RWPE2 (cell line): Measurements from ENCODE around the gene PRR22.

ENCODE experiments used
- ATAC-seq: fragments of 200-7000 bp; cut with Tn5 transposase; 3 replicates; pipeline ENCODE4 v1.9.1; 2021; ENCODE audit warnings: low read depth
- DNase-seq: peaks from one replicate; pipeline ENCODE4 v3.0.0-alpha.2; 2020; ENCODE audit warnings: low spot score
- H3K27ac ChIP-seq: fragments of 450-650 bp; 2 replicates; pipeline ENCODE4 v1.5.1; 2017; ENCODE audit warnings: mild to moderate bottlenecking; ENCODE audit not compliant: poor library complexity, severe bottlenecking
- H3K27me3 ChIP-seq: fragments of 250-450 bp; sonication (Bioruptor Pico); 2 replicates; pipeline ENCODE4 v1.5.1; 2021; ENCODE audit warnings: mild to moderate bottlenecking, moderate library complexity; ENCODE audit not compliant: insufficient read depth, poor library complexity, severe bottlenecking
- H3K36me3 ChIP-seq: fragments of 250-450 bp; sonication (Bioruptor Pico); 2 replicates; pipeline ENCODE4 v1.5.1; 2020; ENCODE audit warnings: low read depth, mild to moderate bottlenecking, moderate library complexity
- H3K4me1 ChIP-seq: fragments of 250-450 bp; sonication (Bioruptor Pico); 2 replicates; pipeline ENCODE4 v1.5.1; 2021; ENCODE audit warnings: mild to moderate bottlenecking, moderate library complexity; ENCODE audit not compliant: insufficient read depth, poor library complexity, severe bottlenecking
- H3K4me3 ChIP-seq: fragments of 250-450 bp; sonication (Bioruptor Pico); 2 replicates; pipeline ENCODE4 v1.5.1; 2021; ENCODE audit warnings: mild to moderate bottlenecking, moderate library complexity; ENCODE audit not compliant: severe bottlenecking
- H3K9me3 ChIP-seq: fragments of 250-450 bp; sonication (Bioruptor Pico); 2 replicates; pipeline ENCODE4 v1.5.1; 2021; ENCODE audit warnings: mild to moderate bottlenecking, moderate library complexity; ENCODE audit not compliant: severe bottlenecking
- CTCF ChIP-seq: fragments of 450-650 bp; IDR thresholded peaks from one replicate; pipeline ENCODE4 v1.5.1; 2017; ENCODE audit warnings: mild to moderate bottlenecking, moderate library complexity; ENCODE audit not compliant: poor library complexity, severe bottlenecking

The PRR22 gene

GRCh38 chr19:5822181-5822844, 37.8 kb upstream of the PRR22 start:
- Histone ChIP-seq H3K4me3 (no peak overlapping the region), H3K4me1 (no peaks in the 10 kb centered on the region), H3K36me3 (no peaks in the 10 kb centered on the region), H3K9me3 (no peaks in the 10 kb centered on the region), H3K27me3 (no peaks in the 10 kb centered on the region), H3K27ac (no peak overlapping the region)
- ATAC-seq (no peak), DNase-seq (no peak)
- no peak for TF ChIP-seq CTCF

GRCh38 chr19:5821521-5822180, 37.1 kb upstream of the PRR22 start:
- no peak for ATAC-seq
- H3K4me3 ChIP-seq, result no peak overlapping the region
- H3K27ac ChIP-seq, result no peak overlapping the region
- DNase-seq, result no peak
- no peaks in the 10 kb centered on the region for H3K27me3 ChIP-seq
- no peaks in the 10 kb centered on the region for H3K4me1 ChIP-seq
- H3K9me3 ChIP-seq, result no peaks in the 10 kb centered on the region
- H3K36me3 ChIP-seq, result no peaks in the 10 kb centered on the region
- no peak for TF ChIP-seq CTCF

GRCh38 chr19:5820785-5821184, 36.2 kb upstream of the PRR22 start:
- no peak overlapping the region for H3K27ac ChIP-seq
- no peaks in the 10 kb centered on the region for H3K27me3 ChIP-seq
- no peak for DNase-seq
- TF ChIP-seq CTCF, result no peak
- no peaks in the 10 kb centered on the region for H3K9me3 ChIP-seq
- H3K4me1 ChIP-seq, result no peaks in the 10 kb centered on the region
- no peak for ATAC-seq
- H3K4me3 ChIP-seq, result no peak overlapping the region
- H3K36me3 ChIP-seq, result no peaks in the 10 kb centered on the region

GRCh38 chr19:5818594-5818993, 34.0 kb upstream of the PRR22 start:
- TF ChIP-seq CTCF, result no peak
- H3K36me3 ChIP-seq, result no peaks in the 10 kb centered on the region
- ATAC-seq, result no peak
- no peaks in the 10 kb centered on the region for H3K9me3 ChIP-seq
- H3K27me3 ChIP-seq, result no peaks in the 10 kb centered on the region
- H3K27ac ChIP-seq, result no peak overlapping the region
- H3K4me3 ChIP-seq, result no peak overlapping the region
- no peaks in the 10 kb centered on the region for H3K4me1 ChIP-seq
- no peak for DNase-seq

- H3K9me3 ChIP-seq, result no peaks in the 10 kb centered on the region
- H3K27me3 ChIP-seq, result no peaks in the 10 kb centered on the region
- no peaks in the 10 kb centered on the region for H3K36me3 ChIP-seq
- no peak for TF ChIP-seq CTCF
- no peak overlapping the region for H3K4me3 ChIP-seq
- no peaks in the 10 kb centered on the region for H3K4me1 ChIP-seq
- DNase-seq (no peak), ATAC-seq (no peak)
- no peak overlapping the region for H3K27ac ChIP-seq
These were observed 32.7 kb upstream of the PRR22 start for GRCh38 chr19:5817218-5817617.
